NCI-H2227 treated with DMSO at 0.1 percent for 48 hours (cell line): ENCODE measurements around the gene ROCK2.
"Not testable (repeated sequence)": the region's sequence is repeated elsewhere in the genome, so short reads cannot be mapped to it uniquely, and the experiment has no call there.

ENCODE experiments used
- DNase-seq: peaks from one replicate; lab custom pipeline; 2025; lab: John Stamatoyannopoulos, UW

The ROCK2 gene

GRCh38 chr2:11177871-11178690 lies 166.4 kb downstream of the ROCK2 start:
- peak; percentile 81 for DNase-seq

GRCh38 chr2:11175293-11175795 lies 169.1 kb downstream of the ROCK2 start:
- no peak for DNase-seq

GRCh38 chr2:11174222-11174621 lies 170.2 kb downstream of the ROCK2 start:
- no peak for DNase-seq

- DNase-seq, result no peak
Observed at GRCh38 chr2:11169333-11169732, 175.1 kb downstream of the ROCK2 start.

- DNase-seq, result no peak
Observed at GRCh38 chr2:11168488-11168887, 175.9 kb downstream of the ROCK2 start.

GRCh38 chr2:11166476-11166875 lies 178.0 kb downstream of the ROCK2 start:
- DNase-seq, result no peak

- DNase-seq, result not testable (repeated sequence)
Observed at GRCh38 chr2:11165046-11165445, 179.4 kb downstream of the ROCK2 start.

GRCh38 chr2:11163439-11164317 lies 180.8 kb downstream of the ROCK2 start:
- no peak for DNase-seq

GRCh38 chr2:11161747-11162146 lies 182.7 kb downstream of the ROCK2 start:
- no peak for DNase-seq

- DNase-seq, result no peak
Observed at GRCh38 chr2:11160731-11161455, 183.5 kb downstream of the ROCK2 start.

GRCh38 chr2:11160256-11160655 lies 184.2 kb downstream of the ROCK2 start:
- DNase-seq, result no peak

- no peak for DNase-seq
Observed at GRCh38 chr2:11159574-11160170, 184.8 kb downstream of the ROCK2 start.

GRCh38 chr2:11158916-11159573 lies 185.4 kb downstream of the ROCK2 start:
- DNase-seq, result no peak

GRCh38 chr2:11157731-11158130 lies 186.7 kb downstream of the ROCK2 start:
- DNase-seq, result no peak

GRCh38 chr2:11157296-11157695 lies 187.1 kb downstream of the ROCK2 start:
- no peak for DNase-seq

- no peak for DNase-seq
Observed at GRCh38 chr2:11156396-11157075, 187.9 kb downstream of the ROCK2 start.

GRCh38 chr2:11155381-11156035 lies 188.9 kb downstream of the ROCK2 start, which contains the start of gene SLC66A3:
Gene SLC66A3 (plus strand): TSS chr2:11155467. CDS start chr2:11155547, 80 bp downstream.
- peak; percentile 90 for DNase-seq

GRCh38 chr2:11154923-11155380 lies 189.5 kb downstream of the ROCK2 start:
- DNase-seq, result peak; percentile 94

- no peak for DNase-seq
Observed at GRCh38 chr2:11154016-11154922, 190.2 kb downstream of the ROCK2 start.
